ENCODE data around the gene PCBP4. TPM values are rescaled to one million over a fixed set of nuclear protein-coding genes. Genes with fewer than 3 reads are reported as not detected.

PCBP4 gene
- total RNA-seq, 4 donors from 2014 or later, result 31.3 to 44.7 (median 37.7) TPM

- DNase-seq, result peak; percentile 100
- TF ChIP-seq CTCF (IDR thresholded peaks at IDR 0.05) (peak; percentile 98 to 100 (median 100)), POLR2A (IDR thresholded peaks at IDR 0.05) (peak; percentile 63 to 79)
- H3K4me3 ChIP-seq, result peak within 1 kb of the TSS; percentile 76 to 91 (median 80)
- no peaks in the 10 kb centered on the region for H3K9me3 ChIP-seq
- H3K27ac ChIP-seq, result peak within 1 kb of the TSS; percentile 84 to 98 (median 94)
- no peaks in the 10 kb centered on the region for H3K27me3 ChIP-seq
- H3K4me1 ChIP-seq, result peaks cover 0 to 28% (median 18%) of the 10 kb centered on the region in 4 donors
- peaks cover 0 to 22% (median 0%) of the 10 kb centered on the region in 3 donors for H3K36me3 ChIP-seq
Measured at GRCh38 chr3:51941798-51942602, 25.3 kb downstream of the PCBP4 start, which contains the start of the genes PARP3 and RRP9. Gene PARP3, plus strand, starts transcription at chr3:51942363. Its CDS starts 993 bp downstream, at chr3:51943356. Gene RRP9, minus strand, starts transcription at chr3:51941904. Its CDS starts 37 bp downstream, at chr3:51941867.

- H3K36me3 ChIP-seq, result peaks cover 0 to 28% (median 0%) of the 10 kb centered on the region in 3 donors
Measured at GRCh38 chr3:51941463-51941797, 25.8 kb downstream of the PCBP4 start.

GRCh38 chr3:51940648-51941462, 26.4 kb downstream of the PCBP4 start:
- Histone ChIP-seq H3K4me3 (peak overlapping the region; percentile 76 to 91 (median 80)), H3K4me1 (peaks cover 0 to 28% (median 18%) of the 10 kb centered on the region in 4 donors), H3K27me3 (no peaks in the 10 kb centered on the region), H3K9me3 (no peaks in the 10 kb centered on the region), H3K27ac (peak overlapping the region in 2 of 4 donors; percentile 63 to 84), H3K36me3 (peaks cover 0 to 34% (median 0%) of the 10 kb centered on the region in 3 donors)
- no peak for TF ChIP-seq CTCF (IDR thresholded peaks at IDR 0.05)
- TF ChIP-seq POLR2A (IDR thresholded peaks at IDR 0.05), result no peak
- DNase-seq, result peak in 1 of 3 donors; percentile 29

More at GRCh38 chr3:51941463-51941797, 25.8 kb downstream of the PCBP4 start:
- Histone ChIP-seq H3K4me3 (peak overlapping the region; percentile 76 to 91 (median 80)), H3K4me1 (peaks cover 0 to 28% (median 18%) of the 10 kb centered on the region in 4 donors), H3K27me3 (no peaks in the 10 kb centered on the region), H3K9me3 (no peaks in the 10 kb centered on the region), H3K27ac (peak overlapping the region; percentile 49 to 98 (median 74))
- no peak for DNase-seq
- TF ChIP-seq POLR2A (IDR thresholded peaks at IDR 0.05) (no peak), CTCF (IDR thresholded peaks at IDR 0.05) (no peak)

GRCh38 chr3:51938780-51939425, 28.4 kb downstream of the PCBP4 start:
- Histone ChIP-seq H3K4me3 (no peak overlapping the region), H3K9me3 (no peaks in the 10 kb centered on the region), H3K27ac (no peak overlapping the region), H3K27me3 (no peaks in the 10 kb centered on the region), H3K36me3 (peaks cover 0 to 49% (median 0%) of the 10 kb centered on the region in 3 donors), H3K4me1 (peaks cover 0 to 28% (median 18%) of the 10 kb centered on the region in 4 donors)
- TF ChIP-seq CTCF (IDR thresholded peaks at IDR 0.05), result no peak
- TF ChIP-seq POLR2A (IDR thresholded peaks at IDR 0.05), result no peak
- peak in 1 of 3 donors; percentile 34 for DNase-seq
